PC-9 (cell line): ENCODE measurements around the gene CPNE4.

ENCODE experiments used
- EZH2 ChIP-seq: fragments of 200-600 bp; sonication (generic); IDR thresholded peaks from 2 replicates; pipeline ENCODE4 v1.8.0; 2017; ENCODE audit warnings: antibody characterized with exemption, low read depth
- TF ChIP-seq, protein P1 (sequence below): fragments of 200-600 bp; sonication (generic); conservative IDR thresholded peaks from 2 replicates; pipeline ENCODE4 v1.6.1; 2017; ENCODE audit warnings: mixed run types, antibody characterized with exemption, mild to moderate bottlenecking, moderate library complexity

- TF ChIP-seq, protein P1, sequence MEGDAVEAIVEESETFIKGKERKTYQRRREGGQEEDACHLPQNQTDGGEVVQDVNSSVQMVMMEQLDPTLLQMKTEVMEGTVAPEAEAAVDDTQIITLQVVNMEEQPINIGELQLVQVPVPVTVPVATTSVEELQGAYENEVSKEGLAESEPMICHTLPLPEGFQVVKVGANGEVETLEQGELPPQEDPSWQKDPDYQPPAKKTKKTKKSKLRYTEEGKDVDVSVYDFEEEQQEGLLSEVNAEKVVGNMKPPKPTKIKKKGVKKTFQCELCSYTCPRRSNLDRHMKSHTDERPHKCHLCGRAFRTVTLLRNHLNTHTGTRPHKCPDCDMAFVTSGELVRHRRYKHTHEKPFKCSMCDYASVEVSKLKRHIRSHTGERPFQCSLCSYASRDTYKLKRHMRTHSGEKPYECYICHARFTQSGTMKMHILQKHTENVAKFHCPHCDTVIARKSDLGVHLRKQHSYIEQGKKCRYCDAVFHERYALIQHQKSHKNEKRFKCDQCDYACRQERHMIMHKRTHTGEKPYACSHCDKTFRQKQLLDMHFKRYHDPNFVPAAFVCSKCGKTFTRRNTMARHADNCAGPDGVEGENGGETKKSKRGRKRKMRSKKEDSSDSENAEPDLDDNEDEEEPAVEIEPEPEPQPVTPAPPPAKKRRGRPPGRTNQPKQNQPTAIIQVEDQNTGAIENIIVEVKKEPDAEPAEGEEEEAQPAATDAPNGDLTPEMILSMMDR: no peak
- no peak for TF ChIP-seq EZH2
Measured at GRCh38 chr3:131796558-131797198, 238.1 kb downstream of the CPNE4 start.
